ENCODE measurements around the gene AOPEP. TPM values are rescaled to one million over a fixed set of nuclear protein-coding genes. Genes with fewer than 3 reads are reported as not detected.

Gene AOPEP
- total RNA-seq, 1 donor from 2014 or later, result 24.8 TPM

- Mint-ChIP-seq H3K36me3 (ENCODE audit: low read depth) (peaks cover 26% of the 10 kb centered on the region), H3K27me3 (ENCODE audit: low read depth) (no peaks in the 10 kb centered on the region), H3K9me3 (no peaks in the 10 kb centered on the region), H3K4me1 (peaks cover 18% of the 10 kb centered on the region), H3K4me3 (no peak overlapping the region), H3K27ac (ENCODE audit: unreplicated experiment) (no peak overlapping the region)
- no peak for TF ChIP-seq CTCF (conservative IDR thresholded peaks at IDR 0.05)
- DNase-seq (ENCODE audit: low read depth, low spot score), result no peak
Measured at GRCh38 chr9:94798201-94798600, 71.7 kb downstream of the AOPEP start.

DNA sequence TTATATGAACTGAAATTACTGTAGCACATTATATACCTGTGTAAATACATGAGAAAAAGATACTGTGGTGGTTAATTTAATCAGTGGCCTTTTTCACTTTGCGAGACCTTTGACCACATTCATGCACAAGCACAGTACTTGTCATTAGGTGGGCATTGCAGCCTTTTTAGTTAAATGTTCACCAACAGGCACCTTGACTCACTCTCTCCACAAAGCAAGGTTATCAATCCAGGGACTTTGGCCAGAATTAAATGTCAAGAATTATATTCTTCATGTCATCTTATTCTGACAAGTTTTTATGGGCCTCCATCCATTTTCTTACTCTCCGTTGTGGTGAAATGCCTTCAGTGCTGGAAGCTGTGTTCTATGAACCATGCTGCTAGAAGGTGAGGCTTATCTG lies 72.2 kb downstream of the AOPEP start:
- Mint-ChIP-seq H3K4me1 (peaks cover 18% of the 10 kb centered on the region), H3K9me3 (no peaks in the 10 kb centered on the region), H3K36me3 (ENCODE audit: low read depth) (peaks cover 23% of the 10 kb centered on the region), H3K27me3 (ENCODE audit: low read depth) (no peaks in the 10 kb centered on the region), H3K4me3 (no peak overlapping the region), H3K27ac (ENCODE audit: unreplicated experiment) (no peak overlapping the region)
- no peak for DNase-seq (ENCODE audit: low read depth, low spot score)
- no peak for TF ChIP-seq CTCF (conservative IDR thresholded peaks at IDR 0.05)

DNA sequence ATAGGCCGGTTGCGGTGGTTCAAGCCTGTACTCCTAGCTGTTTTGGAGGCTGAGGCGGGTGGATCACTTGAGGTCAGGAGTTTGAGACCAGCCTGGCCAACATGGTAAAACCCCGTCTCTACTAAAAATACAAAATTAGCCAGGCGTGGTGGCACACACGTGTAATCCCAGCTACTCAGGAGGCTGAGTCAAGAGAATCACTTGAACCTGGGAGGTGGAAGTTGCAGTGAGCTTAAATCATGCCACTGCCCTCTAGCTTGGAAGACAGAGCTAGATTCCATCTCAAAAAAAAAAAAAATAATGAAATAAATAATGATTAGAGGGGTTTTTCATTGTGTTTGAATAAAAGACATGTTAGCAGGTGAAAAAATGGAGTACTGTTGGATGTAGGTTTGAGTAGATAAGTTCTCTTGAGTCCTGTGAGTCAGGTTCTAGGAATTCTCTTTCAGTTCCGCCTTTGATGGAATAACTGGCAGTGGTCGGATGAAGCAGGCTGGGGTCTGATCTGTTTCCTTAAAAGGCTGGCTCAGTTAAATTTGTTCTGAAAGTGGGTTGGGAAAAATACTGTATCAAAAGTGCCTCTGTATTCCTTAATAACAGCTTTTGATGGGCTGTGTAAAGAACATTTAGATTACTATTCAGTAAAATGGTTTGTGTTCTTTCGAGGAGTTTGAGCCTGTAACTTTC lies 73.2 kb downstream of the AOPEP start:
- Mint-ChIP-seq H3K27me3 (ENCODE audit: low read depth) (no peaks in the 10 kb centered on the region), H3K4me3 (no peak overlapping the region), H3K4me1 (peaks cover 21% of the 10 kb centered on the region), H3K36me3 (ENCODE audit: low read depth) (peaks cover 13% of the 10 kb centered on the region), H3K9me3 (no peaks in the 10 kb centered on the region), H3K27ac (ENCODE audit: unreplicated experiment) (peak overlapping the region; percentile 14)
- TF ChIP-seq CTCF (conservative IDR thresholded peaks at IDR 0.05), result no peak
- DNase-seq (ENCODE audit: low read depth, low spot score), result no peak

DNA sequence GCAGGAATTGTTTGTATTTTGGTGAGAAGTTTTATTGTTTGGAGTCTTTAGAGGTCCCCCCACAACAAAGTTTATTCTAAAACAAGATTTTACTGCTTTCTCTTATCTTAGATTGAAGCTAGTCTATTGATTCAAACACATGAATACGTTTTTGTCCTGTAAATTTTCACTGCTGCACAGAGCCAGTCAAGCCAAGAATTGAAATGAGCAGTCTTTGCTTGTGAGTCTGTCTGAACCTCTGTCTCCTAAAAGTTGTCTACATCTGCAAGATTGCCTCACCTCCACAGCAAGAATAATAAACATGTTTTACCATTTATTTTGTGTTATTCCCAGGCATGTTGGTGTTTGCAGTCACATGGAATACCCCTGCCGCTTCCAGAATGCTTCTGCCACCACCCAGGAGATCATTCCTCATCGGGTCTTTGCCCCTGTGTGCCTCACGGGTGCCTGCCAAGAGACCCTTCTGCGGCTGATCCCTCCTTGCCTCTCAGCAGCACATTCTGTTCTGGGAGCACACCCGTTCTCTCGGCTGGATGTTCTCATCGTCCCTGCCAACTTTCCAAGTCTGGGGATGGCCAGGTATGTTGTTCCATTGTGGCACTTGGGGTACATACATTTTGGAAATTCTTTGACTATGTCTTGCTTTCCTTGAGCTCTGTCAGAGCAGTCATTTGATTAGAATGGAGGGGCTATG lies 74.1 kb downstream of the AOPEP start:
- no peak for TF ChIP-seq CTCF (conservative IDR thresholded peaks at IDR 0.05)
- no peak overlapping the region for H3K4me3 Mint-ChIP-seq
- no peaks in the 10 kb centered on the region for H3K9me3 Mint-ChIP-seq
- H3K4me1 Mint-ChIP-seq, result peaks cover 30% of the 10 kb centered on the region
- H3K27me3 Mint-ChIP-seq (ENCODE audit: low read depth), result no peaks in the 10 kb centered on the region
- H3K27ac Mint-ChIP-seq (ENCODE audit: unreplicated experiment), result peak overlapping the region; percentile 14
- peaks cover 13% of the 10 kb centered on the region for H3K36me3 Mint-ChIP-seq (ENCODE audit: low read depth)
- no peak for DNase-seq (ENCODE audit: low read depth, low spot score)

- Mint-ChIP-seq H3K4me1 (peaks cover 36% of the 10 kb centered on the region), H3K27ac (ENCODE audit: unreplicated experiment) (no peak overlapping the region), H3K4me3 (no peak overlapping the region), H3K36me3 (ENCODE audit: low read depth) (peaks cover 12% of the 10 kb centered on the region), H3K27me3 (ENCODE audit: low read depth) (no peaks in the 10 kb centered on the region), H3K9me3 (no peaks in the 10 kb centered on the region)
- no peak for TF ChIP-seq CTCF (conservative IDR thresholded peaks at IDR 0.05)
- no peak for DNase-seq (ENCODE audit: low read depth, low spot score)
Measured at GRCh38 chr9:94801234-94801633, 74.7 kb downstream of the AOPEP start.
